SK-N-SH (cell line): ENCODE results near the gene CCDC57.

Source experiments
- CTCF ChIP-seq: fragments of 200-600 bp; sonication (generic); IDR thresholded peaks from 2 replicates; pipeline ENCODE4 v1.6.1; 2017; ENCODE audit warnings: antibody characterized with exemption, mild to moderate bottlenecking, moderate library complexity
- EP300 ChIP-seq, 2 experiments: IDR thresholded peaks; 2 replicates each; pipeline versions ENCODE4 v1.4.0 to v1.6.1; 2012; ENCODE audit warnings: borderline replicate concordance in 1 of 2, low read depth in 1 of 2, low read length in 1 of 2
- FOXM1 ChIP-seq: IDR thresholded peaks from 2 replicates; pipeline ENCODE4 v1.4.0; 2012; ENCODE audit warnings: low read depth, mild to moderate bottlenecking
- GATA2 ChIP-seq: sonication (generic); formaldehyde crosslinking; IDR thresholded peaks from 2 replicates; pipeline ENCODE4 v1.5.0; 2020; ENCODE audit warnings: mild to moderate bottlenecking, missing genetic modification reagents
- IRF3 ChIP-seq: fragments of 150-350 bp; IDR thresholded peaks from 2 replicates; pipeline ENCODE4 v1.6.1; 2016; ENCODE audit warnings: mild to moderate bottlenecking, low read depth, low read length
- JUND ChIP-seq: IDR thresholded peaks from 2 replicates; pipeline ENCODE4 v1.4.0; 2012
- MAX ChIP-seq: IDR thresholded peaks from 2 replicates; pipeline ENCODE4 v1.4.0; 2012; ENCODE audit warnings: low read depth
- MXI1 ChIP-seq: IDR thresholded peaks from 2 replicates; pipeline ENCODE4 v1.6.1; 2012; ENCODE audit warnings: mild to moderate bottlenecking, low read depth, low read length, improper control_type of control experiment
- NFIC ChIP-seq: IDR thresholded peaks from 2 replicates; pipeline ENCODE4 v1.4.0; 2012; ENCODE audit warnings: borderline replicate concordance
- POLR2AphosphoS5 ChIP-seq: IDR thresholded peaks from 2 replicates; pipeline ENCODE4 v1.6.1; 2012; ENCODE audit warnings: low read depth, low read length
- REST ChIP-seq: IDR thresholded peaks from 2 replicates; pipeline ENCODE4 v1.6.1; 2012; ENCODE audit warnings: mild to moderate bottlenecking, low read depth, low read length, moderate library complexity
- TAF1 ChIP-seq: IDR thresholded peaks from 2 replicates; pipeline ENCODE4 v1.6.1; 2012; ENCODE audit warnings: low read depth, mild to moderate bottlenecking, low read length, moderate library complexity, borderline replicate concordance
- TCF12 ChIP-seq: IDR thresholded peaks from 2 replicates; pipeline ENCODE4 v1.4.0; 2012
- TEAD4 ChIP-seq: IDR thresholded peaks from 2 replicates; pipeline ENCODE4 v1.4.0; 2012; ENCODE audit warnings: mild to moderate bottlenecking, borderline replicate concordance; ENCODE audit not compliant: insufficient read depth

- no peak for TF ChIP-seq CTCF
- TF ChIP-seq TCF12, result no peak
- no peak for TF ChIP-seq NFIC
- no peak for TF ChIP-seq EP300 (IDR thresholded peaks at IDR 0.05; ENCODE audit: borderline replicate concordance in 1 of 2, low read depth in 1 of 2, low read length in 1 of 2)
- no peak for TF ChIP-seq TAF1
- TF ChIP-seq TEAD4, result no peak
- TF ChIP-seq FOXM1, result no peak
- no peak for TF ChIP-seq MXI1
- TF ChIP-seq REST, result no peak
- TF ChIP-seq JUND, result no peak
- no peak for TF ChIP-seq GATA2
- no peak for TF ChIP-seq IRF3
- TF ChIP-seq POLR2AphosphoS5, result no peak
- no peak for TF ChIP-seq MAX
Observed at GRCh38 chr17:82175201-82175600, 37.4 kb downstream of the CCDC57 start.
